Activated CD8-positive, alpha-beta memory T cell treated with anti-CD3 and anti-CD28 coated beads for 36 hours (primary cell): ENCODE data around the gene GSTP1. TPM values are rescaled to one million over a fixed set of nuclear protein-coding genes. Genes with fewer than 3 reads are reported as not detected.
"Not testable (repeated sequence)": the region's sequence is repeated elsewhere in the genome, so short reads cannot be mapped to it uniquely, and the experiment has no call there.

Experiments
- CTCF ChIA-PET: fragments of 350-600 bp; sonication (Branson Sonifier 250); formaldehyde crosslinking; loops from one replicate; lab custom pipeline; 2021; ENCODE audit warnings: antibody characterized with exemption; lab: Charles Lee
- POLR2A ChIA-PET: fragments of 350-600 bp; sonication (Branson Sonifier 250); formaldehyde crosslinking; loops from one replicate; lab custom pipeline; 2021; ENCODE audit warnings: antibody characterized with exemption; lab: Charles Lee
- total RNA-seq, 2 experiments: library from RNA; stranded (reverse); gene quantifications; one replicate each; pipeline ENCODE4 v1.2.3, GENCODE V29; 2021

The GSTP1 gene
- total RNA-seq, 2 experiments from 2014 or later: 471 to 491 TPM

DNA sequence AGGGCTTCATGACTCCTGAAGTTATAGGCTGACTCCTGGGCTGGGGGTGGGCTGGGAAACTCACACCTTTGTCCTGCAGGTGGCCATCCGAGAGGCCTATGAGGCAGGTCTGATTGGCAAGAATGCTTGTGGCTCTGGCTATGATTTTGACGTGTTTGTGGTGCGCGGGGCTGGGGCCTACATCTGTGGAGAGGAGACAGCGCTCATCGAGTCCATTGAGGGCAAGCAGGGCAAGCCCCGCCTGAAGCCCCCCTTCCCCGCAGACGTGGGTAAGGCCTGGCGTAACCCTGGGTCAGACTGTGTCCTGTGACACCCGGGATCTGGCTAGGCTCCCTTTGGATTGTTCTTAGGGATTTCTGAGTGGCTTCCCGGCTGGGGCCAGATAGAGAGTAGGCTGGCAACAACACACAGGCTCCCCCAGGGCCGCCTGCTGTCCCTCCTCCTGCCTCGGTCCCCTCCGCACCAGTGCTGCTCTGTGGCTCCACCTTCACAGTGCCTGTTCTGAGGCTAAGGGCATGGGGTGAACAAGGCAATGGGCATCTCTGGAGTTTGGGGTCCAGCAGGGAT, 26.8 kb downstream of the GSTP1 start:
- CTCF ChIA-PET: no interaction called here

DNA sequence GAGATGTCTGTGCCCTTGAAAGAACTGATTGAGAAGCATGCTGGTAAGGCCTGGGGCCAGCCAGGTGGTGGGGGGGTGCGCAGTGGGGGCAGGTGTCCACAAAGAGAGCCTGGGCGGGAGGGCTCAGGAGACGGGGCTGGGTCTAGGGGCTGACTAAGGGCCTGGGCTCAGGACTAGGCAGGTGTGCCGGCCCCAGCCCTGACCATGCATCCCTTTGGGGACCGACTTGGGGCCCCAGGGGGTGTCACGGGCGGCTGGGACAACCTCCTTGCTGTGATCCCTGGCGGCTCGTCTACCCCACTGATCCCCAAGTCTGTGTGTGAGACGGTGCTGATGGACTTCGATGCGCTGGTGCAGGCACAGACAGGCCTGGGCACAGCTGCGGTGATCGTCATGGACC, 27.6 kb downstream of the GSTP1 start:
- ChIA-PET POLR2A (no interaction called here), CTCF (no interaction called here)

More for the DNA sequence above, 26.8 kb downstream of the GSTP1 start:
- POLR2A ChIA-PET: no interaction called here

DNA sequence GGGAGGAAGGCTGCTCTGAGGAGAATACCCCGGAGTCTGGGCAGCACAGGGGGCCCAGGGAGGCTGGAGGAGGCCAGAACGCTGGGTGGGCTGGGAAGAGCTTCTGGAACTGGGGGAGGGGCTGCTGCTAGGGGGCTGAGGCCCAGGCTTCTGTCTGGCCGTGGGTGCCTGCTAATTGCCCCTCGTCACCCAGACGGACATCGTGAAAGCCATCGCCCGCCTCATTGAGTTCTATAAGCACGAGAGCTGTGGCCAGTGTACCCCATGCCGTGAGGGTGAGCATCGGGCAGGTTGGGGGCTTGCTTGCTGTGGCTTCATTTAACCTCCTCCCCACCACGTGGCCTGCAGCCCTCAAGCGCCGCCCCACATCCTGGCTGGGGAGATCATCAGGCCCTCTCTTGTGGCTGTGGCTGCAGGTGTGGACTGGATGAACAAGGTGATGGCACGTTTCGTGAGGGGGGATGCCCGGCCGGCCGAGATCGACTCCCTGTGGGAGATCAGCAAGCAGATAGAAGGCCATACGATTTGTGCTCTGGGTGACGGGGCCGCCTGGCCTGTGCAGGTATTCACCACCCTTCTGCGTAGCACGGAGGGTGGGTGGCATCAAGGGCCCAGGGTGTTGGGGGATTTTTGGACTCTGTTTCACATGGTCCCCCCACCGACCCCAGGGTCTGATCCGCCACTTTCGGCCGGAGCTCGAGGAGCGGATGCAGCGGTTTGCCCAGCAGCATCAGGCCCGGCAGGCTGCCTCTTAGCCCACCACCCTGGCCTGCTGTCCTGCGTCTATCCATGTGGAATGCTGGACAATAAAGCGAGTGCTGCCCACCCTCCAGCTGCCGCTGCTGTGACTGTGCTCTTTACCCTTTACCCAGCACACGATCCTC, 28.3 kb downstream of the GSTP1 start:
- ChIA-PET POLR2A (no interaction called here), CTCF (interaction anchor here (2.4 to 5.7 kb wide), 2 partner anchors 17 to 28 kb away, joined by 8 to 42 read pairs; partner anchors contain the start of genes GSTP1 and NUDT8)

DNA sequence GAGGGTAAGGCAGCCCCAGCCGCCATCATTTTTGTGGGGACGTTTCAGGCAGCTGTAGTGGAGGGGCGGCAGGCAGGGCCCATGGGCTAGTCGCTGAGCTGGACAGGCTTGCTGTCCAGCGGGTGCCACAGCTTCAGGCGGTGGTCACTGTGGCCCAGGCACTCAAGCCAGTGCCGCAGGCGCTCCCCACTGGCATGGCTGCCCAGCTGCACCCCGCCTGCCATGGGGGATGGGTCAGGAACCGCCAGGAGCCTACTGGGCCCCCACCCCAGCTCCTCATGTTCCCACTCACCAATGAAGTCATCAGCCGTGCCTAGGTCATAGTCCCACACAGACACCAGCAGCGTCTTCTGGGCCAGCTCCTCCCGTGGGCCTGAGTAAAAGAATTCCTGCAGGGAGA, 29.1 kb downstream of the GSTP1 start:
- CTCF ChIA-PET: interaction anchor here (2.4 to 5.7 kb wide), 2 partner anchors 16 to 29 kb away, joined by 8 to 42 read pairs; partner anchors contain the start of genes GSTP1 and NUDT8
- POLR2A ChIA-PET: interaction anchor here (0.5 to 0.9 kb wide), 2 partner anchors 13 to 17 kb away, joined by 3 to 6 read pairs; partner anchors contain the start of gene NUDT8

DNA sequence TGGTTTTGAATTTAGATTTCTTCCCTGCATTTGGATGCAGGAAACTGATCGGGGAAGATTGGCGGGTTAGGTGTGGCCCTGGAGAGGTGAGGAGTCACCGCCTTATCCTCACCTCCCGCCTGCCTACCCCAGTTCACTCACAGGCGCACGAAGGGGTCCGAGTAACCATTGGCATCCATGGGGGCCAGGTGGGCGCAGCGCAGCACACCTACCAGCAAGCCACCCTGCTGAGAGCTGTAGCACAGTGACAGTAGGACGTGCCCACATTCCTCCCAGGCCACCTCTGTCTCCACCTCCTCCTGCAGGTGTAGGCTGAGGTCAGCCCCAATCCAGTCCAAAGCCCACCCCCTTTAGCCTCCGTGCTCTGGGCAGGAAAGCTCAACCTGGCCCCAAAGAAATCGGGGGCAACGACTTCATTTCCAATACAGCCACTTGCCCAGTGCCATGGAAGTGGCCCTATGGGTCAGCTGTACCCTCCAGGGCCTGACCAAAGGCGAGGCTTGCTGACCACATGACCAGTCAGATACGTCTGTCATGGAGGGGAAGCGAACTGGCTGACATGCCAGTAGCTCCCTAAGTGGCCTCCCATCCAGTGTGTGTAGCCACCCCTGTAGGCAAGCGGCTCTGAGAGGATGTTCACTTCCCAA, 29.8 kb downstream of the GSTP1 start:
- CTCF ChIA-PET: interaction anchor here (0.8 to 5.7 kb wide), 3 partner anchors 15 to 36 kb away, joined by 3 to 42 read pairs (median 8); partner anchors contain the start of genes GSTP1 and NUDT8

DNA sequence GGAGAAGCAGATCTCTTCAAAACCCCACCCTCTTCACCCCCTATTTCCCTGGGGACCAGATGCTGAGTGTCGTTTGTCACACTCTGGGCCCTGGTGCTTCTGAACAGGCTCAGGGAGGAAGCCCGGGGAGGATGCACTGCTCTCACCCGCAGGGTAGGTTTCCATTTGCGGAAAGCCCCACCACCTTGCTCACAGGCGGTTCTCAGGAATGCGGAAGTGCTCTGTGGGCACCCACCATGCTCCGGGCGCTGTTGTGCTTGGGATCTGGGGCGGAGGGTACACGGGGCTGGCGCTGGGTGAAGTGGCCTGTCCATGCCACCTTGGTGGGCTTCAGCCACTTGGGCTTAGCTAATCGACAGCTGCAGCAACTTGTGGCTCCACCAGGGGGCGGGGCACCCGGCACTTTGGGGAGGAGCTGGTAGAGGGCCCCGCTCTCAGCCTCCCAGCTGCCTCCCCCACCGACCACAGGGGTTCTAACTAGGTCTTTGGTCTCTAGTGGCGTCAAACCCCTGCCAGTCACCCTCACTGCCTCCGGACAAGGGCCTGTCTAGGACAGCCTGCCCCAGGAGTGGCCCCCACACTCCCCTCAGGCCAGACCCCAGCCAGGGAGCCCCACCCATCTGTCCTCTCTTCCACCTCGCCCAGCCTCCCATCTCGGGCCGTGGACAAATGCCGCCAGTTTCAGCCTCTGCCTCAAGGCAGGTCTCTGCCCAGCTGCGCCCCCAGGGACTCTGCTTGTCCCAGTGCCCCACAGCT, 30.5 kb downstream of the GSTP1 start:
- CTCF ChIA-PET: interaction anchor here (0.5 to 5.7 kb wide), 5 partner anchors 15 to 489 kb away, joined by 3 to 42 read pairs (median 4); partner anchors contain the start of genes ACY3, GSTP1 and NUDT8
- POLR2A ChIA-PET: interaction anchor here (0.7 to 3.5 kb wide), 4 partner anchors 13 to 1562 kb away, joined by 3 to 18 read pairs (median 4); partner anchors contain the start of gene NUDT8

More for the DNA sequence above, 29.8 kb downstream of the GSTP1 start:
- POLR2A ChIA-PET: interaction anchor here (0.5 to 1.6 kb wide), 3 partner anchors 14 to 29 kb away, joined by 3 to 6 read pairs (median 4); partner anchors contain the start of gene NUDT8

DNA sequence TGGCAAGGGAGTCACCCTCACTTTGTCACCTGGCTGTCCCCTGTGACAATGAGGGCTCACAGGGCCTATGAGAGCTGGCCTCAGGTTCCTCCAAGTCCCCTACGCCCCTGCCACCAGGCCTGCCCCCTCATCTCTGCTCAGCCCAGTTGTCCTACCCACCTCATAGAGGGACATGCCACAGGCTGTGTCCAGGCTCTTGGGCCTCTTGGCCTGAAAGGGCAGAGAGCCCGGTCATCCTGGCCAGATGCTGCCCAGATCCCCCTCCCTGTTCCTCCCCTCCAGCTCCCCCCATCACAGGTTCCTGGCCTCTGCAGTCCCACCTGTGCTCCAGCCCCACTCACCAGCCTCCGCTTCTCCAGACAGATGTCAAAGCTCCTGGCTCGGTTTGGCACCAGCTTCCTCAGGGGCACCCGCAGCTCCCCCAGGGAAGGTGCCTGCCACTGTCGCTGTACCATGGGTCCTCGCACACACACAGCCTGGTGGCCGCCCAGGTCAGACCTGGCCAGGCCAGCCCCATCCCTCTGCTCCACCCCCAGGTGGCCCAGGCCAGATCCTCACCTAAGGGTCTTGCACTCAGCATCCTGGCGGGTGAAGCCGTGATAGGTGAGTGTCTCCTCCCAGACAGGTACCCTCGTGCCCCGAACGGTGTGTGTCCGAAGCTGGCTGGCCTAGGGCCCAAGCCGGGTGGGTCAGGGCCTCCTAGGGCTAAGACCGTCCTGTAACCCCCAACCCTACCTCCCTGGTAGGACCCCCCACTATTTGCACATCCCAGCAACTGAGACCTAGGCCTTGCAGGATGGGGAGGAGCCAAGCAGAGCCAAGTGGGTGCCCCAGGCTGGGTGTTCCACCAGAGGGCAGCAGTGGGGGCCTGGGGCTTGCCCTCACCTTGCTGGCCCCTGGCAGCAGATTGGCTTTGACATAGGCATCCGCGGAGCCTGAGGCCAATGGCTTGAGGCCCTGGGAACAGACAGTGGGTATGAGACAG, 31.4 kb downstream of the GSTP1 start:
- POLR2A ChIA-PET: interaction anchor here (0.7 to 3.5 kb wide), 4 partner anchors 14 to 1562 kb away, joined by 3 to 18 read pairs (median 4); partner anchors contain the start of gene NUDT8
- CTCF ChIA-PET: interaction anchor here (0.5 to 5.7 kb wide), 7 partner anchors 14 to 490 kb away, joined by 3 to 42 read pairs (median 3); partner anchors contain the start of genes ACY3, GSTP1 and NUDT8

DNA sequence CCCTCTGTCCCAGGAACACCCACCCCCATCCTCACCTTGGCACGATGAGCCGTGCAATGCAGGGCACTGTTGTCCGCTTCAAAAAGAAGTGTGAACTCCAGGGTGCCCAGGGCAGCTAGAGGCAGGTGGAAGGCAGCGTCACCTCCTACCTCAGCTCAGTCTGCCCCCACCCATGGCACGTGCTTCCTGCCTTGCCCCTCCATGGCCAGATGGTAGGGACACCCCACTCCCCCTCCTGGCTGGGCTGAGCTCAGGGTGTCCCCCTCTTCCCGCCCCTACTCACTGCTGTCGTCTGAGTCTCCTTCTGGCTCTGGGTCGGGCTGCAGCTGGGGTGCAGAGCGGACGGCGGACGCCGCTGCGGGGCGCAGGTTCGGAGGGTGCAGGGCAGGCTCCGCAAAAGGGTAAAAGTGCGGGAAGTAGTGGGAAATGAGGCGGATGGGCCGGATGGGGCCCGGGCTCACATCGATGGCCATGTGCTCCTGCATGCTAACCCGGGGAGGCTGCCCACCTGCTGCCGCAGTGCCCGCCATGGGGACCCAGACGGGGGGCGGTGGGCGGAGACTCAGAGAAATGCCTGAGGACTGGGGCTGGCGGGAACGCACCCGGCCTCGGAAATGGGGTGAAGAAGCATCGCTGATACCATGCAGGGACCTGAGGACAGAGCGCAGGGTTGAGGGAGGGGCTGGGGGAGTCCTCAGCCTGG, 32.3 kb downstream of the GSTP1 start:
- CTCF ChIA-PET: interaction anchor here (0.9 to 5.7 kb wide), 3 partner anchors 13 to 39 kb away, joined by 3 to 42 read pairs (median 3); partner anchors contain the start of gene NUDT8
- POLR2A ChIA-PET: interaction anchor here (3.5 kb wide), 1 partner anchor 13 kb away, joined by 18 read pairs; the partner anchor contains the start of gene NUDT8

DNA sequence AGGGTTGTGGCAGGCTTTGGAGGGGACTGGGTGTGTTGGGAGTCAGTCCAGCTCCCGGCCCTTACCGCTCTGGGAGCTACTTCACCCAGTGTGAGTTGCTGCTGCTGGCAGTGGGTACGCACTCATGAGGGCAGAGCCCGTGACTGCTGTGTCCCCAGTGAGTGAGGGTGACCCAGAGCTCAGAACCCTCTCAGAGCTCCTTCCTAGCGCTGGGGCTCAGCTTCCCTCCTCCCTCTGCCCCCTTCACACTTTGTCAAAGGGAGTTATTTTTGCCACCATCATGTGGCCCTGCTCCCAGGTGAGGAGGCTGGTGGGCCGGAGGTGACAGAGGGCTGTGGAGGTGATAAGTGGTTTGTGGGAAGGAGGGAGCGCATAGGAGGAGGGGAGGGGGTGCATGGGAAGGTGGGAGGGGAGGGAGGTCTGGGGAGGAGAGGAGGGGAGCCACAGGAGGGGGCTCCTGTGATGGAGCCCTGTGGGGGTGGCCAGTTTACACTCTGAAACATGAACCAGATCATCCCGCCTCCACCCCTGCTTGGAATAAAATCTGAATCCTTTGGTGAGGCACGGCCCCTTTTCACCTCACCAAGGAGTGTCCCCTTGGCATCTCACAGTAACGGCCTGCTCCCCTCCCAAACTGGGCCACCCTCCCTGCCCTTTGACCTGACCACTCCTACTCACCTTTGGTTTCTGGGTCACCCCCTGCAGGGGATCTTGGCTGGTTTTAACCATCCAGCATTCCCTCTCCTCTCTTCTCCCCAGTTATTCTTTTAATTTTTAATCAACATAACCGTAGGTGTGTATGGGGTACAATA, 33.0 kb downstream of the GSTP1 start:
- POLR2A ChIA-PET: interaction anchor here (3.5 kb wide), 1 partner anchor 13 kb away, joined by 18 read pairs; the partner anchor contains the start of gene NUDT8
- CTCF ChIA-PET: interaction anchor here (1.3 to 5.7 kb wide), 2 partner anchors 12 to 30 kb away, joined by 3 to 42 read pairs; partner anchors contain the start of gene NUDT8

DNA sequence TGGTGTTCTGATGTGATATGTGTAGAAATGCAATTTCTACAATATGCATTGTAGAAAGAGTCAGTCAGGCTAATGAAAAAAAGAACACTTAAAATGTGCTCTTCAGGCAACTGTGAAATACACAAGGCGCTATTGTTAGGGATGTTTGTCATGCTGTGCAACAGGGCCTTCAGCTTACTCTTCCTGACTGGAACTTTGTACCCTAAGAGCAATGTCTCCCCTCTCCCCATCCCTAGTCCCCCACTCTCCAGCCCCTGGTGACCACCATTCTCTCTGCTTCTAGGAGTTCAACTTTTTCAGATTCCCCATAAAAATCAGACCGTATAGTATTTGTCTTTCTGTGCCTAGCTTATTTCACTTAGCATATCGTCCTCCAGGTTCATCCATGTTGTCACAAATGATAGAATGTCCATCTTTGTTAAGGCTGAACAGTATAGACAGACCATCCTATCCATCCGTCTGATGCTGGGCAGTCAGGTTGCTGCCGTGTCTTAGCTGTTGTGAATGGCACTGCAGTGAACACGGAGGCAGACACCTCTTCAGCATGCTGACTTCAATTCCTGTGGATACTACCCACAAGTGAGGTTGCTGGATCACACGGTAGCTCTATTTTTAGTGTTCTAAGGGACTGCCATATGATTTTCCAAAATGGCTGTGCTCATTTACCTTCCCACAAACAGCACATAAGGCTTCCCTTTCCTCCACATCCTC, 33.8 kb downstream of the GSTP1 start:
- POLR2A ChIA-PET: interaction anchor here (0.7 to 3.5 kb wide), 2 partner anchors 12 kb away, joined by 3 to 18 read pairs; partner anchors contain the start of gene NUDT8

DNA sequence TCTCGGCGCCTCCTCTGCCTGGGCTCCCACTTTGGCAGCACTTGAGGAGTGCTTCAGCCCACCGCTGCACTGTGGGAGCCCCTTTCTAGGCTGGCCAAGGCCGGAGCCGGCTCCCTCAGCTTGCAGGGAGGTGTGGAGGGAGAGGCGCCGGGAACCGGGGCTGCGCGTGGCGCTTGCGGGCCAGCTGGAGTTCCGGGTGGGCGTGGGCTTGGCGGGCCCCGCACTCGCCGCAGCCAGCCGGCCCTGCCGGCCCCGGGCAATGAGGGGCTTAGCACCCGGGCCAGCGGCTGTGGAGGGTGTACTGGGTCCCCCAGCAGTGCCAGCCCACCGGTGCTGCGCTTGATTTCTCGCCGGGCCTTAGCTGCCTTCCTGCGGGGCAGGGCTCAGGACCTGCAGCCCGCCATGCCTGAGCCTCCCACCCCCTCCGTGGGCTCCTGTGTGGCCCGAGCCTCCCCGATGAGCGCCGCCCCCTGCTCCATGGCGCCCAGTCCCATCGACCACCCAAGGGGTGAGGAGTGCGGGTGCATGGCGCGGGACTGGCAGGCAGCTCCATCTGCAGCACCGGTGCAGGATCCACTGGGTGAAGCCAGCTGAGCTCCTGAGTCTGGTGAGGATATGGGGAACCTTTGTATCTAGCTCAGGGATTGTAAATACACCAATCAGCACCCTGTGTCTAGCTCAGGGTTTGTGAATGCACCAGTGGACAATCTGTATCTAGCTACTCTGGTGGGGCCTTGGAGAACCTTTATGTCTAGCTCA, 35.5 kb downstream of the GSTP1 start:
- POLR2A ChIA-PET: not testable (repeated sequence)
- CTCF ChIA-PET: interaction anchor here (1.2 kb wide), 1 partner anchor 10 kb away, joined by 3 read pairs; no protein-coding TSS in a partner anchor

More for the DNA sequence above, 33.8 kb downstream of the GSTP1 start:
- CTCF ChIA-PET: interaction anchor here (5.7 kb wide), 1 partner anchor 11 kb away, joined by 42 read pairs; the partner anchor contains the start of gene NUDT8

DNA sequence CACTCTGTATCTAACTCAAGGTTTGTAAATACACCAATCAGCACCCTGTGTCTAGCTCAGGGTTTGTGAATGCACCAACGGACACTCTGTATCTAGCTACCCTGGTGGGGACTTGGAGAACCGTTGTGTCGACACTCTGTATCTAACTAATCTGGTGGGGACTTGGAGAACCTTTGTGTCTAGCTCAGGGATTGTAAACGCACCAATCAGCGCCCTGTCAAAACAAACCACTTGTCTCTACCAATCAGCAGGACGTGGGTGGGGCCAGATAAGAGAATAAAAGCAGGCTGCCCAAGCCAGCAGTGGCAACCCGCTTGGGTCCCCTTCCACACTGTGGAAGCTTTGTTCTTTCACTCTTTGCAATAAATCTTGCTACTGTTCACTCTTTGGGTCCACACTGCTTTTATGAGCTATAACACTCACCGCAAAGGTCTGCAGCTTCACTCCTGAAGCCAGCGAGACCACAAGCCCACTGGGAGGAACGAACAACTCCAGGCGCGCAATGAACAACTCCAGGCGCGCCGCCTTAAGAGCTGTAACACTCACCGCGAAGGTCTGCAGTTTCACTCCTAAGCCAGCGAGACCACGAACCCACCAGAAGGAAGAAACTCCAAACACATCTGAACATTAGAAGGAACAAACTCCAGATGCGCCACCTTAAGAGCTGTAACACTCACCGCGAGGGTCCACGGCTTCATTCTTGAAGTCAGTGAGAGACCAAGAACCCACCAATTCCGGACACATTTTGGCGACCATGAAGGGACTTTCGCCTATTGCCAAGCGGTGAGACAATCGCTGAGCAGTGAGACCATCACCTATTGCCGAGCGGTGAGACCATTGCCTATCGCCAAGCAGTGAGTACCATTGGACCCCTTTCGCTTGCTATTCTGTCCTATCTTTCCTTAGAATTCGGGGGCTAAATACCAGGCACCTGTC, 36.3 kb downstream of the GSTP1 start:
- POLR2A ChIA-PET: not testable (repeated sequence)
- CTCF ChIA-PET: interaction anchor here (1.2 kb wide), 1 partner anchor 9 kb away, joined by 3 read pairs; no protein-coding TSS in a partner anchor

DNA sequence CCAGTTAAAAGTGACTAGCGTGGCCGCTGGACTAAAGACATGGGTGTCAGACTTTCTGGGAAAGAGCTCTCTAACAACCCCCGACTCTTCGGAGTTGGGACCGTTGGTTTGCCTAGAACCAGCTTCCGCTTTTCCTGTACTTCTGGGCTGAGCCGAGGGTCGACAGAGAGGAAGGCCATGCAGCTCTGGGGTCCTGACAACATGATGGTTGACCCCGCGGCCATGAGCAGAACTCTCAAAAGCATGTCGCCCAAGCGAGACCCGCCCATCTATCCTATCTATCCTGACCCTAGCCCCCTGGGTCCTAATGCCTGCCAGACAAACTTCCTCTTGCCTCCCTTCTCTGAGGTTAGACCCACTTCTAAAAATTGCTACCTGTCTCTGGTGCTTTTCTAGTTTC, 37.0 kb downstream of the GSTP1 start:
- CTCF ChIA-PET, POLR2A ChIA-PET: not testable (repeated sequence)
